NCI-H69 (cell line): ENCODE data around the gene COX7A1.

Experiments used
- DNase-seq: peaks from one replicate; lab custom pipeline; 2025; lab: John Stamatoyannopoulos, UW

COX7A1 gene

DNA sequence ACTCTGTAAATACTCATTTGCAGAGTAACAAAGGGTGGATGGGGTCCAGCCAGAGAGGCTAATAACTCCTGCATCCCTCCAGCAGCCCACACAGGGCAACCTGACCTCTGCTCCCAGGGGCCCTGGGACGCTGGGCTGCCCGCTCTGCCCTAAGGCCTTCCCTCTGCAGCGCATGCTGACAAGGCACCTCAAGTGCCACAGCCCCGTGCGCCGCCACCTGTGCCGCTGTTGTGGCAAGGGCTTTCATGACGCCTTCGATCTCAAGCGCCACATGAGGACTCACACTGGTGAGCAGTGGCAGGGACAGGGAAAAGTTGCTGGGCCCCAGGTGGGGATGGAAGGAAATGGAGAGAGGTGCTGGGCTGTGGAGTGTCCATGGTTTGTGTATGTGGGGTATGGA is 39.6 kb downstream of the COX7A1 start:
- DNase-seq, result no peak

DNA sequence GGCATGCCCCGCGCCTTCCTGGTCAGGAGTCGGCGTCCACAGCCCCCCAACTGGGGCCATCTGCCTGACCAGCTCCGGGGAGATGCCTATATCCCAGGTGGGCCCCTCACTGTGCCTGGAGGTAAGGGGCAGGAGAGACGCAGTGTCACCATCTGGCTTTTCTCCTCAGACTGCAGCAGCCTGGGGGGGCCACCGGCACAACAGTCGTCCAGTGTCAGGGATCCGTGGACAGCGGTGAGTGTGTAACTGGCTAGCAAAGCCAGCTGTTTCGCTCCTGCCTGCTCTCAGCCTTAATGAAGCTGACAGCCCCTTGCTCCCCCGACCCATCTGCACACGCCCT is 41.1 kb downstream of the COX7A1 start:
- peak; percentile 29 for DNase-seq

DNA sequence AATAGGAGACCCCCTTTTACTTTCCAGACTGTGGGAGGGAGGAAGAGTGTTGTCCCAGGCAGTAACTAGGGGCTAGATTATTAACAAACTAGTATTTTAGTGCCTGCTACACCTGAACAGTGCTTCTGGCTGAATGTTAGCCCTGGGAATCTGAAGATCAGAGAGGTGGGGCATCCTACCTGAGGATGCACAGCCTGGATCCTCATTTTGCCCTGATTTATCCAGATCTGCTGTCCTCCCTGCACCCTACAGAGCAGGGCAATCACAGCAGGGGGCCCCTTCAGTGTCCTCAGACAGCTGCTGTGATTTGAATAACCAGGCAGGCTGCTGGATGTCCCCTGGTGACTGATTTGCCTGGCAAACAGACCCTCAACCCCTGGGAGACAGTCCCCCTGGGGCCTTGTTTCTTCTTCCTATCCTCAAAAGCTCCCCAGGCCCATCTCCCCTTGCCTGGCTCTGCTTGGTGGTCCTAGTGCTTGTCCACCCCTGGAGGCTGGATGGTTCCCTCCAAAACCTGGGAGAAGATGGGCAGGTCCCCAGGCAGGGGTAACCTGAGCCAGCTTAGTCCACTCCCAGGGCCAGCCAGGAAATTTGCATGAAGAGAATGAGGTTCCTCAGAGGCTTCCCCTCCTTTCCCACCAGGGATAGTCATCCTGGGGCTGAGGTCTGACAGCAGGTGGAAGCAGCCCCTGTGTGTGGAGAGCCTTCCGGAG is 41.6 kb downstream of the COX7A1 start, which contains the start of gene OVOL3:
OVOL3 (plus strand) TSS at position 657 of the 713 bp plus-strand sequence. CDS start 60 bp downstream, outside the sequence.
- DNase-seq, result peak; percentile 34

DNA sequence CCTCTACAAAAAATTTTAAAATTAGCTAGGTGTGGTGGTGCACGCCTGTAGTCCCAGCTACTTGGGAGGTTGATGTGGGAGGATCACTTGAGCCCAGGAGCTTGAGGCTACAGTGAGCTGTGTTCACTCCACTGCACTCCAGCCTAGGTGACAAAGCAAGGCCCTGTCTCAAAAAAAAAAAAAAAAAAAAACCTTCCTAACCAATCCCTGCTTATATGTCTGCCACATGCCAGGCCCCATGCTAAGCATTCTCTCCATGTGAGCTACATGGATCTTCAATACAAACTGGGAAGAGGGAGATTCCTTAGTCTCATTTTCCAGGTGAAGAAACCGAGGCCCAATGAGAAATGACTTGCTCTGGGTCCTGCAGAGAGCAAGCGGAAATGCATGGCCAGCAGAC is 43.6 kb downstream of the COX7A1 start:
- DNase-seq, result no peak

DNA sequence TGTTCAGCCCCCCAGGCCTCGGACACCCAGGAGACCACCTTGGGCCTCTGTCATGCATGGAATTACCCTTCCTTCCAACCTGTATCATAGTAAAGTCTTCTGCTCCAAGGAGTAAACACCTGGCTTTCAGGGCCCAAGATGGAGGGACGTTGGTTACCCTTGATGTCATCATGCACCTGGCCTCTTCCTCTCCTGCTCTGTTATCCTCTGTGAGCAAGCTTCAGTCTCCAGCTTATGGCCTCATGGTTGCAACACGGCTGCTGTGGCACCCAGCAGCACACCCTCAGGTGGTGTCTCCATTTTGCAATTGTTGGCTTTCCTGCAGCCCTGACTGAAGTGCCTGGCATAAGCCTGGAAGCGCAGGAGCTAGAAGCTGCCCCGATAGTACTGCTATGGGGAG is 45.3 kb downstream of the COX7A1 start:
- DNase-seq, result no peak

DNA sequence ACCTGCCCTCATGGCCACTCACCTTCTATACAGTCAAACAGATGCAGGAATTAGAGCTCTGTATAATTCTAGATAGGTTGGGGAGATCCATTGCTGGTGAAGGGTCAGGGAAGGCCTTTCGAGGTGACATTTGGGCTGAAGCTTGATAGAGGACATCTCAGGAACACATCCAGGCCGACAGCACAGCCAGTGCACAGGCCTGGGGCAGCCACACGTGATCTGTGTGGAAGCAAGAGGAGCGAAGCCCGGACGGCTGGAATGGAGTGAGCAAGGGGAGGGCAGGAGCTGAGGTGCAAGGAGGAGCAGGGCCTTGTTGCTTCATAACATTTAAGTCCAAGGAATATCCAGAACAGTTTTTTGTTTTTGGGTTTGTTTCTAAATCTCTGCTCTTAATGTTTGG is 45.8 kb downstream of the COX7A1 start:
- no peak for DNase-seq

DNA sequence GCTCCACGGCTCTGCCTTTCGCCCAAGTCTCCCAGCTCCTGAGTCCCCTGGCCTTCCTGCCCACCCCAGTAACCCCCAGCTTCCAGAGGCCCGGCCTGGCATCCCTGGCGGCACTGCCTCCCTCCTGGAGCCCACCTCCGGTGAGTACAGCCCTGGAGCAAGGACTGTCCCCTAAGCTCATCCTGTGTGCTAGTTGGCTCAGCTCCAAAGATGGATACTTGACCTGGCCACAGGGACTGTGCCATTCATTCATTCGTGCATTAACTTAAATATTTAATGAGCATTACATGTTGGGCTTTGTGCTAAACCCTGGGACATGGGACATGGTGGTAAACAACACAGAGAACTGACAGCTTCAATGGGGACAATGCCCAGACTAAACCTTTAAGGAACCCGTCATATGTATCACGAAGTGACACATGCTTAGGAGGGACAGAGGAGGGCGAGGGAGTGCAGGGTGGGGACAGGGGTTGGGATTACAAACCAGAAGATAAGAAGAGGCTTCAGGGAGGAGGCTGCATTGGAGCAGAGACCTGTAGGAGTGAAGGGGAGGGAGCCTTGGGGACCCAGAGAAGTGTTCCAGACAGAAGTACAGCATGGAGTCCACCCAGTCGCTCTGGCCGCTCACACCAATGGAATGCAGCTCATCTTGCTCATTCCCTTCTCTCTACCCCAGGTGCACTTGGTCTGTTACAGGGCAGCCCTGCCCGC is 48.2 kb downstream of the COX7A1 start:
- DNase-seq, result no peak

DNA sequence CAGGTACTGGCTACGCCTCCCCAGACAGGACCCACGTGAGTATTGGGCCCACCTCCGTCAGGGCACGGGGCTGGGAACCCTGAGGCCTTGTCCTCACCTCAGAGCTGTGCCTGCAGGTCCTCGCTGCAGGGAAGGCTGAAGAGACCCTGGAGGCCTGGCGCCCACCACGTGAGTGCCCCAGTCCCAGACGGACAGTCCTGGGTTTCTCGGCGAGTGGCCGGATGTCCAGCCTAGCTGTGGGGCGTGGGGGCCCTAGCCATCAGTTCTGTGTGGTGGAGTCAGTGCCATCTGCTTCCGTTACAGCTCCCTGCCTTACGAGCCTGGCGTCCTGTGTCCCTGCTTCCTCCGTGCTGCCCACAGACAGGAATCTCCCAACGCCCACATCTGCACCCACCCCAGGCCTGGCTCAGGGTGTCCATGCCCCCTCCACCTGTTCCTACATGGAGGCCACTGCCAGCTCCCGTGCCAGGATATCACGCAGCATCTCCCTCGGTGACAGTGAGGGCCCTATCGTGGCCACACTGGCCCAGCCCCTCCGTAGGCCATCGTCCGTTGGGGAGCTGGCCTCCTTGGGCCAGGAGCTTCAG is 49.1 kb downstream of the COX7A1 start:
- DNase-seq, result no peak

DNA sequence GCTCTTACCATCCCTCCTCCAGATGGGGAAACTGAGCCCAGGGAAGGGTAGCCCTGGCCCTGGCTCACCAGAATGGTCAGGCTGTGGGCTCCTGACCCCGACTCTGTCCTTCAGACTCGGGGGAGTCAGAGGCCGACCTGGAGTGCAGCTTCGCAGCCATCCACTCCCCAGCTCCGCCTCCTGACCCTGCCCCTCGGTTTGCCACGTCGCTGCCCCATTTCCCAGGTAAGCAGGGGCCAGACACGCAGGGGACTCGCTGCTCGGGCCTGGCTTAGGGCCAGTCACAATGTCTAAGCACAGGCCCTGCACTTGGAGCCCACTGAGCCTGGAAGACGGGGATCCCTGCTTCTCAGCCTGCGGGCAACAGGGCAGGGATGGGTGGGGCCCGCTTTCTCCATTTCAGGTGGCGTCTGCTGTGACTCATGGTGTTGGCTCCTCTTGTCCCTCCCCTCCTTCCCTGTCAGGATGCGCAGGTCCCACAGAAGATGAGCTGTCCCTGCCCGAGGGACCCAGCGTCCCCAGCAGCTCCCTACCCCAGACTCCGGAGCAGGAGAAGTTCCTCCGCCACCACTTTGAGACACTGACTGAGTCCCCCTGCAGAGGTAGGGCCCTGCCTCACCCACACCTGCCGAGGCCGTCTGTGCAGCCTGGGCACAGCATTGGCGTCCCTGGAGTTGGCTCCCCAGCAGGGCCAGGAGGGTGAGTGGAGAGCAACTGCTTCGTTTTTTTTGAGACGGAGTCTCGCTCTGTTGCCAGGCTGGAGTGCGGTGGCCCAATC is 50.5 kb downstream of the COX7A1 start:
- DNase-seq, result no peak
